NCI-H446 treated with DMSO at 0.1 percent for 48 hours (cell line): ENCODE data around the gene GAREM2.

Experiments
- DNase-seq: peaks from one replicate; lab custom pipeline; 2025; lab: John Stamatoyannopoulos, UW

The GAREM2 gene

DNA sequence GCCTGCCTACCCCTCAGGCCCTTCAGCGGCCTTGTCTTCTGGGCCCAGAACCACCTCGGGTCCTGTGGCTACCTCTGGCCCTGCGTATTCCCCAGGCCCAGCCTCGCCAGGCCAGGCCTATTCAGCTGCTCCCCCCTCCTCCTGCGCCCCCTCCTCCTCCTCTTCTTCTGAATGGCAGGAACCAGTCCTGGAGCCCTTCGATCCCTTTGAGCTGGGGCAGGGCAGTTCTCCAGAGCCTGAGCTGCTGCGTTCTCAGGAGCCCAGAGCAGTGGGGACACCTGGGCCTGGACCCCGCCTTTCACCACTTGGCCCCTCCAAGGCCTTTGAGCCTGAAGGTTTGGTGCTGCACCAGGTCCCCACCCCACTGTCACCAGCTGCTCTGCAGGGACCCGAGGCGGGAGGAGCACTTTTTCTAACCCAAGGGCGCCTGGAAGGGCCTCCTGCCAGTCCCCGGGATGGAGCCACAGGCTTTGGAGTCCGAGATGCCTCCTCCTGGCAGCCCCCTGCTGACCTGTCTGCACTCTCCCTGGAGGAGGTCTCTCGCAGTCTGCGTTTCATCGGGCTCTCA lies 14.7 kb downstream of the GAREM2 start:
- DNase-seq, result no peak

DNA sequence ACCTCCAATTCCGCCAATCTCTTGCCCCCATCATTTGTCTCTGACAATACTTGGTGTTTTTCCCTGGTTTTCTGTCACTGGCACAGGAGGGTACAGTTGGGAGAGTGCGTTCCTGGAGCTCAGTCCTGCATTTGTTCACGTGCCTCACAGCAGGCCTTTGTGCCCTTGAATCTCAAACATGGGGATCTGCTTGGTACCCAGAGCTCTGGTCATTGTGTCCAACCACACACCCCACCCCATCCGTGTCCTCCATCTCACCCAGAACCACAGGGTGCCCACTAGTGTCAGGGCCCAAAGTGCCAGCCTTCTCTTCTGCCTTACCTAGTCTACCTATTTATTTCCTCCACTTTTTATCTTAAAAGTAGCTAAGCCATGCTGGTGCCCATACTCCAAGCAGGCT lies 16.2 kb downstream of the GAREM2 start:
- DNase-seq, result no peak

DNA sequence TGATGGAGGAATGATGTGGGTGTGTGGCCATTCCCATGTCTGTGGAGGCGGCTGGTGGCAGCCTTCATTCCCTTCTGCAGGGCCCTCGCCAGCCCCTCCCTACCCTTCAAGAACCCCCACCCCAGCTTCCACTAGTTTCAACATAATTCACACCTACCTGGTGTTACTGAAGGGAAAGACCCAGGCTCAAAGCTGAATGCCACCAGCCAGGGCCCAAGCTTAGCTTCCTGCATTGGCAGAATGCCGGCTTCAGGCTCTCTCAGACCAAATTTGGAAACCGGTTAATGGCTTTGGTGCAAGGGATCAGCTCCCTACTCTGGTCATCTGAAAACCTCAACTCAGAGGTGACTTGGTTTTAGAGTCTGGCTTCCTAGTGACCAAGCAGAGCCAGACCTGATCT lies 16.9 kb downstream of the GAREM2 start:
- no peak for DNase-seq

DNA sequence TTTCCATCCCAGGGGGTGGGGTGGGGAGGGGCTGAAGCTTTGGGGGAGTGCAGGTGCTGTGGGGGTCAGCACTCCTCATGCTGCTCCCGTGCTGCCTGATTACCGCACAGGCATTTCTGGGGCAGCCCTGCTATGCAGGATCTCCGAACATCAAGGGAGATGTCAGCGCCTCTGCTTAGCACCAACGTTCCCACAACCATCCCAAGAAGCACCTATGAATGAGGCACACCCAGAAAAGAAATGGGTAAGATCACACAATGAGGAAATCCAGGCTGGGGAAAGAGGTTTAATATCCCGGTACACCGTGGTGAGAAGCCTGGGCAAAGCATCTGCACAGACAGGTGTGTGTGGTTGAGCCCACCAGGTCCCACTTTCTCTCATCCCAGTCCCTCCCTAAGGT lies 17.5 kb downstream of the GAREM2 start:
- DNase-seq, result no peak

DNA sequence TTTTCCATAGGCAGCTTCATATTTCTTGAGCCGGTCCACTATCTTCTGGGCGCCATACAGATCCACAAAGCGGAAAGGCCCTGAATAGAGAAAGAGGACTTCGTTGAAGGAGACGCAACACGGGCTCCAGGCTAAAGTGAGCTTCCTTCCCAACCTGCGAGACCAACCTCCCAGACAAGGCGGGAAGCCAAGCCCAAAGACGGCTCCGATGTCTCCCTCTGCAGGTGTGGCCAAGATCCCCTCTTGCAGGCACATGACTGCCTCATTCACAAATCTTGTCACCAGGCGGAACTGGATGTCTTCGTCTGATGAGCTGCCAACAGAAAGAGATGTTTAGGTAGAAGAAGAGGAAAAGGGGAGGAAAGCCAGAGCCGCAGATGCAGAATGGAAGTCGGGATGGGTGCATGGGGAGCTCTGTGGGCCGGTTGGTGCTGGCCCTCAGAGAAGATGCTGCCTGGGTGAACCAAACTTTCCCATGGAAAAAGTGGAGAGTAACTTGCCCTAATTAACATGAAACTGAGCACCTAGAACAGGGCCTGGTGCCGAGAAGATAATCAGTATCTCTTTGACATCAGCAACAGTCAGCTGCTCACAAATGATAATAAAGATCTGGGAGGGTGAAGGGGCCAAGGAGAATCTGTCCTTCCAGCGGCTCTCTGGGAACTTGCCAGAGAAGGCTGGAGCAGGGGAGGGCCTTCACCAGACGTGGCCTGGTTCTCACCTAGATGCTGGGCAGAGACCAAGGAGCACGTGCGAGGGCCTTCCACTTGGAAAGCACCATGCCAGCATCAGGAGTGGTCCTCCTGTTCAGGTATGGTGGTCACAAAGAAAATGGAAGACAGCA lies 18.6 kb downstream of the GAREM2 start:
- no peak for DNase-seq

DNA sequence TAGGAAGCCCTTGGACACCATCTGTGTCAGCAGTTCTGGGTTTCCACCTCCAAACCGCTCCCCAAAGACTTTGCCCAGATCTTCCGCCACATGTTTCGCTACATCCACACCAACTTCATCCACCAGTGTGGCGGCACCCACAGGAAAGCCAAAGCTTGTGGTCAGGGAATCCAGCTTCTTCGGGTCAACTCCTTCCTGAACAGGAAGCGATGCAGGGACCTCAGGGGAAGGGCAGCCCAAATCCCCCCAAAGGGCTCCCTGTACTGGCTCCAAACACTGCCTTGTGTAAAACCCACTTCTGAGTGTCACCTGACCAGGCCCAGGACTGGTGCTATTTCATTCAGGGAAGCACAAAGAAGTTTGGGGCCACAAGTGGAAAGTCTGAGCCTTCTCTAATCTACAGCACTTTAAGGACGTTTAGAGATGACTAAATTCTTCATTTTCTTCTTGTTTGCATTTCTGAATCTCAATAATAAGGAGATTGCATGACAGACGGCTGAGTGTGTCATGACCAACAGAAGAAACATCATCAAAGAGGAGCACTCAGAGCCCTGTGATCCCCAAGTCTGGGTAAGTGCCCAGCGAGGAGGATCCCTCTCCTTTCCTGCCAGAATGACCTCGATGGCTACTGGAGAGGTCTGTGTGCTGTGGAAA lies 20.8 kb downstream of the GAREM2 start:
- no peak for DNase-seq

DNA sequence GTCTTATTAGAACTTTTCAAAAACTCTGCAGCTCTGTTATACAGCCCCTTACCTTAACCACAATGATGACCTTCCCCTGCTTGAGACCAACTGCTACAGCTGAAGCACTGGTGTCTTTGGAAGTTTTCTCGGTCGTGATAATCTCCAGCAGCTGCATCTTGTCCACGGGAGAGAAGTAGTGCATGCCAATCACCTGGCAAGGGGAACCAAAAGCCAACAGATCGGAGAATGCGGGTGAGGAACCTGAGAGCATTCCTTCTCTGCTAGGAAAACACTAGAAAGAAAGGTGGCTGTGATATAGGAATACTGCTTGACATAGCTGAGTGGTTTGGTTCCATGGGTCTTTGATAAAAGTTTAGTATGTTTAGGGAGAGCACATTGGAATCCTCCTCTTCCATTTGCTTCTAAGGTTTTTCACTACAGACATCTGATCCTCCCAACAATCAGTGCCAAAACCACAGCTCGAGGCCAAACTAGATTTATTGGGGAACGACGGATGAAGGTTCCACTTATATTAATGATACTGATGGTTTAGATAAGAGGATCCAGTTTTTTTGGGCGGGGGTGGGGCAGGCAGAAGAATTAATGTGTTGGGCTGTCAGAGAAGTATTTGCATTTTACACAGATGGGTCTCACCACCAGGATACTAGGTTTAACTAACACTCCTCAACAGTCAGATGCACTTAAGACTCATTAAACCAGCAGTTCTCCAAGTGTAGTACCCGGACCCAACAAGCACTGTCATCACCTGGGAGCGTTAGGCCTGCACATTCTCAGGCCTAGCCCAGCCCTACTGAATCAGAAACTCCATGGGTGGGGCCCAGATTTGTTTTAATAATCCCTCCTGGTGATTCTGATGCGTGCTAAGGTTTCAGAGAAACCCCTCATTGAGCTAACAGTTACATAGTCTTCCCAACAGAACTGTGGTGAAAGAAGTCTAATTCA lies 22.4 kb downstream of the GAREM2 start:
- no peak for DNase-seq

DNA sequence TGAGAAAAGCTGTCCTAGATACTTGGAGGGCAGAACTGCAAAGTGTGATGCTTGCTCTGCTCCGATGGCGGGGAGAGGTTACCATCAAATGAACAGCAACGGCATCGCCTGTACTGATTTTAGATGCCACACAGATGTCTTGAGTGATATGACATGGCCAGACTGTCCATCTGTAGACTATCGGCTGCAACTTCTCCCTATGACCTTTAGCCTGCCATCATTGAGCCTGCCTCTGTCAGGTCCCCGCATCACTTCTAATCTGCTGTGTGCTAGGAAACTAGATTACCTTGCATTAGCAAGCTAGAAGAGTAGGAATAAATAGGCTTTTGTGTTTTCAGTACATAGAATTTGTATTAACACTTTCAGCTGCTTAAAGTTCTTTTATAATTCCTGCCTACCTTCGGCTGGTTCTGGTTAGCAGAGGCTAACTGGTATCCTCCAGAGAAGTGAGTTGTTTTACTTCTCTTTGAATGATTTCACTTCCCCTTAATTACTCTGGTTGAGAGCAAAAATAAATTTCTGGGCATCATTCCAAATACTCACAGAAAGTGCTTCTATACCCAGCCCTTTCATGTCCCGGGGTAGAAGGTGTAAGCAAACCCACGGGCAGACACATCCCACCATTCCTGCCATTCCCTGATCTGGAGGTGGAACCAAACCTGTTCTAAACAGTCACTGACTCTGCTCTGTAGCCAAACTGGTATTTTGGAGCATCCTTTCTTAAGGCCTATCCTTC lies 24.0 kb downstream of the GAREM2 start:
- DNase-seq, result no peak

DNA sequence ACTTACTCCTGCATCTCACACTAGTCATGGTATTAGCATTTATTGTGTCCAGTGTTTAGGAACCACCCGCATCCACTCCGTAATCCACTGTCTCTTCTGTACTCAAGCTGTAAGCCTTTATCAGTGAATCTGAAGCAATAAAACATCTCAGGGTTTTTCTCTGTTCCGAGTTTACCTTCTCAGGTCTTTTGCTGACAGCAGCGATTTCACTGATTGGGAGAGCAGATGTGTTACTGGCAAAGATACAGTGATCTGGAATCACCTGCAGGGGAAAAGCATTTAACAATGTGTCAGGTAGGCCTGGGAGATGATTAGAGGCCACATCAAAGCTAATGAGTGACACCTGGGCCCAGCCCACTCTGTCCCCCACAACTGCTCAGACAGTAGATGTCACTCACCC lies 24.6 kb downstream of the GAREM2 start:
- DNase-seq, result no peak

DNA sequence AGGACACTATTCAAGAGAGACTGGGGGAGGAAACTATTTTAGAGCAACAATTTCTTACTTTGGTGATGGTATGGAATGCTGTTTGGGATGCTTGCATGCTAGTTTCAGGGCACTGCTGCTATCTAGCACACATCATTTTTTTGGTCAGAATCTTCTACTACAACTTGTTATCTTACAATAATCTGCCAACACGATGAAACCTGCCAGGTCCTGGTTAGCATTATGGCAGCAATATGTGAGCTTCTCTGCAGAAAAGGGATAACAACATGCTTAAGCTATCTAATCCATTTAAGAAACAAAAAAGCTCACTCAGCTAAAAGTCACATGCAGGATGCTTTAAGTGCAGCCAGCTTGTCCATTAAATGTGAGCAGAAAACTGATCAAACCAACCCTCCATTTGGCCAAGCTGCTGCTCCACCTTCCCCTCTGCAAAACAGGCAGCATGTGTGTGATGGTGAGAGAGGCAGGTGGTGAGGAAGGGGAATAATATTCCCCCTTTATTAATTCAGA lies 30.1 kb downstream of the GAREM2 start:
- DNase-seq, result no peak

DNA sequence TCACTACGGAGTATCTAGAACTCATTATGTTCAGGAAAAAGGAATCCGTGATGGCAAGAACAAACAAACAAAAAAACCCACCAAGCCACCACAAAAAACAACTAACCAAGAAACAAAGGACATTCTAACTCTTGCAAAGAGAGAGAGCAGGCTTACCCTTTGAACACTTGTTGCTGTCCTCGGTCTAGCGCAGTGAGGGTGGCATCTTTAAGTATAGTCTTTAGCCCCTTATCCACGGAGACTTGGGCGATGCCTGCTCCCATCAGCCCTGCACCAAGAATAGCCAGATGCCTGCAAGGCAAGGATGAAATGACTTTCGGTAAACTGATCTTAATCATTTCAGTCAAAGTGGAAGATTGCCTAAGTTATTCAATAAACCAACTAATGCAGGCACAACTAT lies 31.0 kb downstream of the GAREM2 start:
- DNase-seq, result no peak

DNA sequence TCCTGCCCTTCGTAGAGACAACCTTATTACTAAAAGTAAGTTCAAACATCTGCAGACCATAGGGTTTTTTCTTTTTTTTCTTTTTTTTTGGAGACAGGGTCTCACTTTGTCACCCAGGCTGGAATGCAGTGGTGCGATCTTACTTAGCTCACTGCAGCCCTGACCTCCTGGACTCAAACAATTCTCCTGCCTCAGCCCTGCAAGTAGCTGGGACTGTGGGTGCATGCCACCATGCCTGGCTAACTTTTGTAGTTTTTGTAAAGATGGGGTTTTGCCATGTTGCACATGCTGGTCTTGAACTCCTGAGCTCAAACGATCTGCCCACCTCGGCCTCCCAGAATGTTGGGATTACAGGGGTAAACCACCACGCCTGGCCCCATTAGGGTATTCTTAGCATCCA lies 39.1 kb downstream of the GAREM2 start:
- no peak for DNase-seq

DNA sequence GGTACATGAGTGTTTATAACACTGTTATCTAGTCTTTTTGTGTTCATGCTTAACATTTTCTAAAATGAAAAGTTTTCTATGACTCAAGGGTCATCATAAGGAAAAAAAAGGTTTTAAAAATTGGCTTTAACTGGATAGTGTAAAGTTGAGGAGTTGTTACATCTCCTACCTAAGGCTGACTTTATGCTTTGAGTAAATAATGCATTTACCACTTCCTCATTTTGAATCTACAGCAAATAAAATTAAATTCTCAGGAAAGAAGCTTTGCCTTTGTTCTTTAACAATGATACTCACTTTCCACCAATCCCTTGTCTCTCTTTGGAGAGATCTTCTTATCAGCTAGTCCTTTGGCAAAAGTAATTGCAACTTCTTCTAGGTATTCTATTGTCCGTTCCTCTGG lies 41.9 kb downstream of the GAREM2 start:
- no peak for DNase-seq

DNA sequence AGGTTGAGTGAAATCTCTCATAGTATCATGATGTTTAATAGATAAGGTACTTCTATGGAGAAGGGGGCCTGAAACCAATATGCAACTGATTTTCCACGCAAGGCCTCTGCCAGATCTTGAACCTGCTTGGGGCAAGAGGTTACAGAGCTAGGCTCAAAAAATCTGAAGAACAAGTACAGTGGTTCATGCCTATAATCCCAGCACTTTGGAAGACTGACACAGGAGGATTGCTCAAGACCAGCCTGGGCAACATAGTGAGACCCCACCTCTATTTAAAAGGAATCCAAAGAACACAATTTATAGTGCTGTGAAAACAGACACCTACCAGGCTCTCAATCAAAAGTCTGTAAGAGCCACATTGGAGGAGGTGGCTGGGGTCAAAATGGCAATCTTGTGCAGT lies 42.9 kb downstream of the GAREM2 start:
- no peak for DNase-seq

DNA sequence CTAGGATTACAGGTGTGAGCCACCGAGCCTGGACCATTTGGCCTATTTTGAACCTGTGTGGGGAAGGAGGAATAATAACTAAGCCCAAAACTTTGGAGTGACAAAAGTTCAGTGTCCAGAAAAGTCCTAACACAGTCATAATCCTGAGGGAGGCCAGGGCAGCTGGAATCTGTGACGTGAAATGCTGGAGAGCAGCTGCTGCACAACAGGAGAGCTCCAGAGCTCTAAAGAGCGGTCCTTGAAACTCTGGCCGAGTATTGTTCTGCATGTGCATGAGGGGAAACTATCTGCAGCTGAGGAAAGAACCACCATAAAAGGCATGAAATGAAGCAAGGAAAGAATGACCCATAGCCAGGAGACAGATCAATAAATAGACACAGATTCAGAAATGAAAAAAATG lies 43.7 kb downstream of the GAREM2 start:
- no peak for DNase-seq

DNA sequence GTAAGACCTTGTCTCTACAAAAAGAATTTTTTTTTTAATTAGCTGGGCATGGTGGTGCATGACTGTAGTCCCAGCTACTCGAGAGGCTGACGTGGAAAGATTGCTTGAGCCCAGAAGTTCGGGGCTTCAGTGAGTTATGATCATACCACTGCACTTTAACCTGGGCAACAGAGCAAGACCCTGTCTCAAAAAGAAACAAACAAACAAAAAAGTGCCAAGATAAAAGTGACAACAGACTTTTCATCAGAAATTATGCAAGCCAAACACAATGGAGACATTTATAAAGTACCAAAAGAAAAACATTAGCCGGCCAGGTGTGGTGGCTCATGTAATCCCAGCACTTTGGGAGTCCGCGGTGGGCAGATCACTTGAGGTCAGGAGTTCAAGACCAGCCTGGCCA lies 44.8 kb downstream of the GAREM2 start:
- no peak for DNase-seq

DNA sequence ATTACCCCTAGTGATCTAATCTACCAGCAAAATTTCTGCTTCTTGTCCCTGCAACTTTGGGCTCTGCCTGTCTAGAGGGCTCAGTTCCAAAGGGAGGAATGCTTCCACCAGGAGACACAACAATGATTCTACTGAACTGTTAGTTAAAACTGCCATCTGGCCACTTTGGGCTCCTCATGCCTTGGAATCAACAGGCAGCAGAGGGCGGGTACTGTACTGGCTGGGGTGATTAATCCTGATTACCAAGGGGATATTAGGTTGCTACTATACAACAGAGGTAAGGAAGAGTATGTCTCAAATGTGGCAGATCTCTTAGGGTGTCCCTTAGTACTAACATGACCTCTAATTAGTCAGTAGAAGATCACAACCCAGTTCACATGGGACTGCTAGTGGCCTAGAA lies 50.1 kb downstream of the GAREM2 start:
- DNase-seq, result peak; percentile 14

DNA sequence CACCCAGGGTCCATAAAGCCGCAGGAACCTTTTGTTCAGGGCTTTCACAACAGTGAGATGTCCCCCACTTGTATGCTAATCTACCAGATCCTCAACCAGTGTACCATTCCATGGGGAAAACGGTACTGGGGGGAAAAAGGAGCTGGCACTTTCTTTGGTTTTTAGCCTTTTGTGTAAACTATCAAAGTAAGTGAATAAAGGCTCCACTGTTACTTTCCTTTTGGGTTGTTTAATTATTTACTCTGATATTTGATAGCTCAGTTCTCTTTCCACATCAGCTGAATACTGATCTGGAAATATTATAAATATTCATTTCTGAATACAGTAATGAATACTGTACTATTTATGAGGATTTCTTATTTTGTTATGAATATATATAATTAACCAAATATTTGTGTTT lies 51.2 kb downstream of the GAREM2 start:
- DNase-seq, result no peak

DNA sequence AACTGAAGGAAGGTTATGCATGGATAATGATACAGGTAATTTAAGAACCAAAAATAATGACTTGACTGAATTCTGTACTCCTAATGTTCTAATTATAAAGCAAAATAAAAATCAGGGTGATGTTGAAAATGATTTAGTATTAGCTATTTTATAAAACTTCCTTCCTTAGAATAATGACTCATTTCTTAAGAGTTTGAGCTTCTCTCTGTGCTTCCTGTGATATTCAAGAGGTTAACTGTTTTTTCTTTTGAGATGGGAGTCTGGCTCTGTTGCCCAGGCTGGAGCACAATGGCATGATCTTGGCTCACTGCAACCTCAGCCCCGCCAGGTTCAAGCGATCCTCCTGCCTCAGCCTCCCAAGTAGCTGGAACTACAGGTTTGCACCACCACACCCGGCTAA lies 56.7 kb downstream of the GAREM2 start:
- no peak for DNase-seq

DNA sequence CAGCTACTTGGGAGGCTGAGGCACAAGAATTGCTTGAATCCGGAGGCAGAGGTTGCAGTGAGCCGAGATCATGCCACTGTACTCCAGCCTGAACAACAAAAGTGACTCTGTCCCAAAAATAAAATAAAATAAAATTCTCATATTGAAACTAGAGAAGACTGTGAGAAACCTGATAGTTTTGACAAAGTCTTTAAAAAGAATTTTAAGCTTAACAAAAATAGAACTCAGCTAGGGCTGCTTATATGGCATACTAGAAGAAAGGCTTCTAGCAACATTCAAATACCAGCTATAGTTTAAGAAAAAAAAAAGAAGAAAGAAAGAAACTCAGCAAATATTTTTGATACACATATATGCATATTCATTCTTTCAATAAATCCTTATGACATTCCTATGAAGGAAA lies 57.9 kb downstream of the GAREM2 start:
- DNase-seq, result no peak

DNA sequence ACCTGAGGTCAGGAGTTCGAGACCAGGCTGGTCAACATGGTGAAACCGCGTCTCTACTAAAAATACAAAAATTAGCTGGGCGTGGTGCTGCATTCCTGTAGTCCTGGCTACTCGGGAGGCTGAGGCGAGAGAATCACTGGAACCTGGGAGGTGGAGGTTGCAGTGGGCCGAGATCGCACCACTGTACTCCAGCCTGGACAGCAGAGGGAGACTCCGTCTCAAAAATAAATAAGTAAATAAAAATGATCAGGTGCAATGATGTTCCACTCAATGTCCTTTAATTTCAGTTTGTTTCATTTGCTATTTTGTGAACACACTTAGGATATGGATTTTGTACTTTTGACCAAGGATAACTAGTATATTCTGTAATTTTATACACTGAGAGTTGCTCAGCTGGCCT lies 62.2 kb downstream of the GAREM2 start:
- DNase-seq, result no peak
